ENCODE measurements around the gene ITGB5.

DNA sequence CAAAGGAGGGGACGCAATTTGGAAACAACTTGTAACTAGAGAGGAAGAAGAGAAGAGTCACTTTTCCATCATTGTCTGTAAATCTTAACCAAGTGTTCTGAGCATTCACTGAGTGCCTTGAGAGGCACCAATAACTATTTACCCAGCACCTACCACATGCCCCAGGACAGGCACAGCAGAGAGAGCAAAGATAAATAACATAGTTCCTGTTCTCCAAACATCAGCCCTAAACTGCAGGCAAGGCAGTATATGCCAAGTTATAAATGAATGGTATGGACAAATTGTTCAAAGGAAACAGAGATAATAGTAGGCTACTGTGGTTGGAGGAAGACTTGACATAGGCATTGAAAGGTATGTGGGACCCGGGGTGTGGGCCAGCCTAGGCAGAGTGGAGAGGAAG, 45.6 kb downstream of the ITGB5 start:
- TF ChIP-seq, protein P1, sequence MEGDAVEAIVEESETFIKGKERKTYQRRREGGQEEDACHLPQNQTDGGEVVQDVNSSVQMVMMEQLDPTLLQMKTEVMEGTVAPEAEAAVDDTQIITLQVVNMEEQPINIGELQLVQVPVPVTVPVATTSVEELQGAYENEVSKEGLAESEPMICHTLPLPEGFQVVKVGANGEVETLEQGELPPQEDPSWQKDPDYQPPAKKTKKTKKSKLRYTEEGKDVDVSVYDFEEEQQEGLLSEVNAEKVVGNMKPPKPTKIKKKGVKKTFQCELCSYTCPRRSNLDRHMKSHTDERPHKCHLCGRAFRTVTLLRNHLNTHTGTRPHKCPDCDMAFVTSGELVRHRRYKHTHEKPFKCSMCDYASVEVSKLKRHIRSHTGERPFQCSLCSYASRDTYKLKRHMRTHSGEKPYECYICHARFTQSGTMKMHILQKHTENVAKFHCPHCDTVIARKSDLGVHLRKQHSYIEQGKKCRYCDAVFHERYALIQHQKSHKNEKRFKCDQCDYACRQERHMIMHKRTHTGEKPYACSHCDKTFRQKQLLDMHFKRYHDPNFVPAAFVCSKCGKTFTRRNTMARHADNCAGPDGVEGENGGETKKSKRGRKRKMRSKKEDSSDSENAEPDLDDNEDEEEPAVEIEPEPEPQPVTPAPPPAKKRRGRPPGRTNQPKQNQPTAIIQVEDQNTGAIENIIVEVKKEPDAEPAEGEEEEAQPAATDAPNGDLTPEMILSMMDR (conservative IDR thresholded peaks at IDR 0.05; ENCODE audit: low read depth, low read length) = no peak
- TF ChIP-seq EZH2phosphoT487 (IDR thresholded peaks at IDR 0.05; ENCODE audit: borderline replicate concordance, low read length) (no peak), EZH2 (IDR thresholded peaks at IDR 0.05; ENCODE audit: low read length, unreplicated experiment) (no peak)
